A549 treated with Hydrocortisone at 1 μM for 4 hours (cell line): ENCODE results near the gene WDR11. TPM values are rescaled to one million over a fixed set of nuclear protein-coding genes. Genes with fewer than 3 reads are reported as not detected.

Experiments
- total RNA-seq: library from RNA; stranded (reverse); fragments of 200-300 nt; extraction: Qiagen RNA extraction; gene quantifications from 5 replicates; pipeline ENCODE4 v1.2.3, GENCODE V29; 2022

Gene WDR11, protein sequence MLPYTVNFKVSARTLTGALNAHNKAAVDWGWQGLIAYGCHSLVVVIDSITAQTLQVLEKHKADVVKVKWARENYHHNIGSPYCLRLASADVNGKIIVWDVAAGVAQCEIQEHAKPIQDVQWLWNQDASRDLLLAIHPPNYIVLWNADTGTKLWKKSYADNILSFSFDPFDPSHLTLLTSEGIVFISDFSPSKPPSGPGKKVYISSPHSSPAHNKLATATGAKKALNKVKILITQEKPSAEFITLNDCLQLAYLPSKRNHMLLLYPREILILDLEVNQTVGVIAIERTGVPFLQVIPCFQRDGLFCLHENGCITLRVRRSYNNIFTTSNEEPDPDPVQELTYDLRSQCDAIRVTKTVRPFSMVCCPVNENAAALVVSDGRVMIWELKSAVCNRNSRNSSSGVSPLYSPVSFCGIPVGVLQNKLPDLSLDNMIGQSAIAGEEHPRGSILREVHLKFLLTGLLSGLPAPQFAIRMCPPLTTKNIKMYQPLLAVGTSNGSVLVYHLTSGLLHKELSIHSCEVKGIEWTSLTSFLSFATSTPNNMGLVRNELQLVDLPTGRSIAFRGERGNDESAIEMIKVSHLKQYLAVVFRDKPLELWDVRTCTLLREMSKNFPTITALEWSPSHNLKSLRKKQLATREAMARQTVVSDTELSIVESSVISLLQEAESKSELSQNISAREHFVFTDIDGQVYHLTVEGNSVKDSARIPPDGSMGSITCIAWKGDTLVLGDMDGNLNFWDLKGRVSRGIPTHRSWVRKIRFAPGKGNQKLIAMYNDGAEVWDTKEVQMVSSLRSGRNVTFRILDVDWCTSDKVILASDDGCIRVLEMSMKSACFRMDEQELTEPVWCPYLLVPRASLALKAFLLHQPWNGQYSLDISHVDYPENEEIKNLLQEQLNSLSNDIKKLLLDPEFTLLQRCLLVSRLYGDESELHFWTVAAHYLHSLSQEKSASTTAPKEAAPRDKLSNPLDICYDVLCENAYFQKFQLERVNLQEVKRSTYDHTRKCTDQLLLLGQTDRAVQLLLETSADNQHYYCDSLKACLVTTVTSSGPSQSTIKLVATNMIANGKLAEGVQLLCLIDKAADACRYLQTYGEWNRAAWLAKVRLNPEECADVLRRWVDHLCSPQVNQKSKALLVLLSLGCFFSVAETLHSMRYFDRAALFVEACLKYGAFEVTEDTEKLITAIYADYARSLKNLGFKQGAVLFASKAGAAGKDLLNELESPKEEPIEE
- 19.3 to 29.2 TPM (median 24.2 TPM) in 5 replicates for total RNA-seq

DNA sequence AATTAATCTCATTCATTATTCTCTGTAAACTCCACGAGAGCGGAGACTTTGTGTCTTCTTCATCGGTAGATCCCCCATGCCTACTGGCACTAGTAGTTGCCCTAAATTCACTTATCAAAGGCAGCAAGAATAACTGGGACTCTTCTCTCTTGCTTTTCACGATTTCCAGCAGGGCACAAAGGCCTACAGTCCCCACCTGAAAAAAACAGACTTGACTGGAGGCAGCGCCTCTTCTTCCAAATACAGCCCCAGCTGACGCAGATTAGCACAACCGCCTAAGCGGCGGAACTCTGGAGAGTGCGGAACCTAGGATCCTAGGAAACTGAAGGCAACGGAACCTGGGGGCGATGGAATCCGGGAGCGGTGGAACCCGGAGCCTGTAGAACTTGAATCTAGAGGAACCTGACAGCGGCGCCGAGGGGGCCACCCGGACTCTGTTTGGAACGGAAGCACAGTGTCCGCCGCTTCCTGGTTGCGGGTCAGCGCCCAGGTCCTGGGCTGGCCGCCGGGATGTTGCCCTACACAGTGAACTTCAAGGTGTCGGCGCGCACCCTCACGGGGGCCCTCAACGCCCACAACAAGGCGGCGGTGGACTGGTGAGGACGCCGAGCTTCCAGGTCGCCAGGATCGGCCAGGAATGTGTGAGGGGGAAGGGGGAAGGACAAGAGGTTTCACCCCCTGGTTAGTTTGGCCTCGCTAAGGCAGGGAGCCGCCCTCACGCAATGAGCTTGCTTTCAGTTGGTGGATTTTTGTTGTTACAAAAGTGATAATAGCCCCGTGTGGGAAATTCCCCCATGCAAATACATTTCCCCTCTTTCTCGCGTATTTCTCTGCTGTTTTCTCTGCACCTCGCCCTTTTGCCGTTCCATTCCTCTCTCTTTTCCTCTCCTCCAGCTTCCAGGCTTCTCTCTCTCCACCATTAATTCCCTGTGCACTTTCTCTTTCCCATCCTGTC is at the start of gene WDR11:
WDR11 (plus strand) TSS at position 452 of the 955 bp plus-strand sequence; CDS start at position 511, 59 bp downstream.

